Measurements from ENCODE around the gene ENO1. TPM values are rescaled to one million over a fixed set of nuclear protein-coding genes. Genes with fewer than 3 reads are reported as not detected.
"Not testable (repeated sequence)": the region's sequence is repeated elsewhere in the genome, so short reads cannot be mapped to it uniquely, and the experiment has no call there.

Gene ENO1
- total RNA-seq, 1 donor from 2014 or later, result 1,383 TPM

DNA sequence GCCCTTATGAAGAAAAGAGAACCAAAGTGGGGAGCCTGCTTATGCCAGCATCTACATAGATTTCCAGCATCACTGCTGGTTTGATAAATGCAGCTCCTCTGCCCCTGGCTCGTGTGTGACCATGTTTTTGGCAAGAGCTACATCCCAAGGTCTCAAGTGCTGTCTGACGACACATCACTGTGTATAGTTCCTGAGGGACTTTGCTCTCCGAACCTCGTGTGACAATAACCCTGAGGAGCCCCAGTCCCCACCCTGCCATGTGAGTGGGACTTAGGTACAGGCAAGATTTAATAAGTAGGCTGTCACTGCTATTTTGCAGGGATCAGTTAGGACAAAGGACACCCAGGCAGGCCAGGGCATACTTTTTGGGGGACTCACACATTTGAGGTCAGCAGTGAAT is 32.2 kb downstream of the ENO1 start:
- DNase-seq (ENCODE audit: low read depth in 2 of 2), result no peak

GRCh38 chr1:8845104-8846097 is 33.1 kb downstream of the ENO1 start:
- DNase-seq (ENCODE audit: low read depth in 2 of 2), result no peak

- DNase-seq (ENCODE audit: low read depth in 2 of 2), result peak in 1 of 2 donors; percentile 21
These were observed 33.9 kb downstream of the ENO1 start for GRCh38 chr1:8844501-8845006.

- no peak for DNase-seq (ENCODE audit: low read depth in 2 of 2)
These were observed 37.1 kb downstream of the ENO1 start for GRCh38 chr1:8841395-8841794.

GRCh38 chr1:8839990-8840389 is 38.5 kb downstream of the ENO1 start:
- DNase-seq (ENCODE audit: low read depth in 2 of 2), result no peak

- DNase-seq (ENCODE audit: low read depth in 2 of 2), result no peak
These were observed 42.4 kb downstream of the ENO1 start for GRCh38 chr1:8835941-8836643.

GRCh38 chr1:8831340-8831739 is 47.1 kb downstream of the ENO1 start:
- peak in 1 of 2 donors; percentile 12 for DNase-seq (ENCODE audit: low read depth in 2 of 2)

GRCh38 chr1:8830732-8831131 is 47.8 kb downstream of the ENO1 start:
- DNase-seq (ENCODE audit: low read depth in 2 of 2), result not testable (repeated sequence)

DNA sequence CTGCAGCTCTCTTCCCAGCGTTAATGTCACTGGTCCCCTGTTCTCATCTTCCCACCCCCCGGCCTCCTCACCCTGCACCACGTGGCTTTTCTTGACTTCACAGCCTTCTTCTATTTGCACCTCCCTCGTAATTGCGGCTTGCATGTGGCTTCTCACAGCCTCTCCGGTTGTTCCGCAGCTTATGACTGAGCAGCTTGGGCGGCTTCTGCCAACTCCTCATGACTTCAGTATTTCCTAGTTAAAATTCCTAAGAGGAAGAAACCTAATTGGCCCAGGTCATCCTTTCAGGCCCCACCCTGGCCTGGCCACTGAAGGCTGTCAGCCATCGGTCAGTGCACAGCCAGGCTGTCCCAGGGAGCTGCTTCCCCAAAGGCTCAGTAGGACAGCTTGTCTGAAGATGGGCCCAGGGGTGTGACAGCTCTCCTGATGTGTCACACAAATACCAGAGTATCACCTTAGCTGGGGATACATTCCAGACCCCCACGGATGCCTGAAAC is 52.5 kb downstream of the ENO1 start:
- DNase-seq (ENCODE audit: low read depth in 2 of 2), result peak in 1 of 2 donors; percentile 45

- no peak for DNase-seq (ENCODE audit: low read depth in 2 of 2)
These were observed 55.2 kb downstream of the ENO1 start for GRCh38 chr1:8823295-8823664.

DNA sequence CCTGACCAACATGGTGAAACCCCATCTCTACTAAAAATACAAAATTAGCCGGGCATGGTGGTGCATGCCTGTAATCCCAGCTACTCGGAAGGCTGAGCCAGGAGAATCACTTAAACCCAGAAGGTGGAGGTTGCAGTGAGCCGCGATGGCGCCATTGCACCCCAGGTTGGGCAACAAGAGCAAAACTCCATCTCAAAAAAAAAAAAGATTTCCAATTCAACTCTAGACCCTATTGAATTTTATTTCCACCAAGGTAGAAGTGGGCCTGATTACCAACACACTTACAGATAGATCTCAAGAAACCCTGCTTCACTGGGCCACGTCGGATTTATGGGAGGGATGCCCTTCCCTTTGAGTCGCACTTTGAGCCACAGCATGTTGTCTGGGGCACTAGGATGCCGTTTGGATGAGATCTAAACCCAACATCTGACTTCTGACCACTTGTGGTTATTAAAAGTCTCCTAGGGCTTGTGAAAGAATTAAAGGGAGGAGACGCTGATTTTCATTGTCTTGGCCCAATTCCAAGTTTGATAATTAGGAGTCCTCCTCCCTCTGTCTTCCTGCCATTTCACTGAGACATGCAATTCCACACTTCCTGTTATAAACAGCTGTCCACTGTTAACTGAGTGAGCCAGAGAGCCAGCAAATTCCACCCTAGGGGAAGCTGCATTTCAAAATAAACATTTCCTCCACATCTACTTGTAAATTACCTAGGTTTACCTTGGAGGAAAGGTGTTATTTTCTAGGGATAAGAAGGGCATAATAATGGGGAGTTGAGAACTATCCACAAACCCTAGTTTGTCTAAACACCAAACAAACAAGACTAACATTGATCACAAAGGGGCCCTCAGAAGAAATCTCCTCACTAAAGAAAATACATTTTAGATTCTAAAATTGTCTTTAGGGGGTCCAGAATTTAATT is 55.9 kb downstream of the ENO1 start:
- DNase-seq (ENCODE audit: low read depth in 2 of 2), result peak; percentile 45 to 79

- peak in 1 of 2 donors; percentile 63 for DNase-seq (ENCODE audit: low read depth in 2 of 2)
These were observed 57.4 kb downstream of the ENO1 start for GRCh38 chr1:8821084-8821483.

GRCh38 chr1:8818789-8819188 is 59.7 kb downstream of the ENO1 start:
- DNase-seq (ENCODE audit: low read depth in 2 of 2), result not testable (repeated sequence)

GRCh38 chr1:8818325-8818775 is 60.1 kb downstream of the ENO1 start:
- peak; percentile 86 to 96 for DNase-seq (ENCODE audit: low read depth in 2 of 2)

GRCh38 chr1:8817412-8818324 is 60.8 kb downstream of the ENO1 start, which contains the start of gene RERE:
RERE (minus strand) TSS chr1:8817640.
- peak; percentile 82 to 96 for DNase-seq (ENCODE audit: low read depth in 2 of 2)

- DNase-seq (ENCODE audit: low read depth in 2 of 2), result peak in 1 of 2 donors; percentile 32
These were observed 61.6 kb downstream of the ENO1 start for GRCh38 chr1:8816831-8817411.

GRCh38 chr1:8816264-8816663 is 62.2 kb downstream of the ENO1 start:
- peak in 1 of 2 donors; percentile 86 for DNase-seq (ENCODE audit: low read depth in 2 of 2)

DNA sequence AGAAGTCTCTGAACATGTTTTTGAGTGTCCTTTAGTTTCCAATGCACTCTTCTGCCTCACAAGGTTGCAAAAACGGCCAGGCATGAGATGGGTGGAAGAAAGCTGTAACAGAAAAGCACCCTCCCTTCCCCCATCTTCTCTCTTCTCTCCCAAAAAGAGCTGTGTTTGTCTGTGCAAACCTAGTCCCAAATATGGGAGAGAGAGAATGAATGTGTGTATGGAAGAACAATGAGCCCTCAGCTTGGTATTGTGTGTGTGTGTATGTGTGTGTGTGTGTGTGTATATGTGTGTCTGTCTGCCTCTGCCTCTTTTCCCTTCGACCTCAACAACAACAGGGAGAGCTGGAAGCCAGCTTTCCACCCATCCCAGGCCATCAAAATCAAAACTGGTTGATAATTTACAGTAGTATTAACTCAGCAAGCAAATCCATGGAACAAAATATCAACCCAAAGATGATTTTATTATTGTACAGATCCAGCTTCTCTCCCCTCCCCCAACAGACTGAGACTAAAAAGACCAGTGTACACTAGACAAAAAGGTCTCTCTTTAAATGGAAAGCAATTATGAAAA is 62.8 kb downstream of the ENO1 start:
- DNase-seq (ENCODE audit: low read depth in 2 of 2), result peak; percentile 42 to 63

- peak in 1 of 2 donors; percentile 64 for DNase-seq (ENCODE audit: low read depth in 2 of 2)
These were observed 63.6 kb downstream of the ENO1 start for GRCh38 chr1:8814865-8815264.
